Spinal cord (tissue), 10 donors: ENCODE measurements around the gene KLC3. TPM values are rescaled to one million over a fixed set of nuclear protein-coding genes. Genes with fewer than 3 reads are reported as not detected.
"Not testable (repeated sequence)": the region's sequence is repeated elsewhere in the genome, so short reads cannot be mapped to it uniquely, and the experiment has no call there.

Experiments
- DNase-seq, 6 donors: peaks; one replicate each; pipeline versions ENCODE4 v3.0.0 to v3.0.0-alpha.2; 2013 to 2015; ENCODE audit warnings: low spot score in 6 of 6, low read depth in 4 of 6
- H3K27ac ChIP-seq: one replicate; pipeline ENCODE4 v1.5.1; 2013; ENCODE audit warnings: low read depth, low read length, control low read depth
- H3K27me3 ChIP-seq: one replicate; pipeline ENCODE4 v1.6.1; 2013; ENCODE audit warnings: low read length; ENCODE audit not compliant: control insufficient read depth, insufficient read depth
- H3K36me3 ChIP-seq: one replicate; pipeline ENCODE4 v1.6.1; 2013; ENCODE audit warnings: low read length; ENCODE audit not compliant: control insufficient read depth, insufficient read depth
- H3K4me1 ChIP-seq: one replicate; pipeline ENCODE4 v1.6.1; 2013; ENCODE audit warnings: low read length; ENCODE audit not compliant: control insufficient read depth, insufficient read depth
- H3K4me3 ChIP-seq: one replicate; pipeline ENCODE4 v1.5.1; 2013; ENCODE audit warnings: low read depth, low read length, control low read depth
- H3K9me3 ChIP-seq: one replicate; pipeline ENCODE4 v1.6.1; 2013; ENCODE audit warnings: low read length; ENCODE audit not compliant: control insufficient read depth, insufficient read depth
- WGBS: methylation state at CpG from one replicate; pipeline ENCODE4 v1.1.5; 2013; ENCODE audit warnings: missing lambda C conversion rate; ENCODE audit not compliant: insufficient coverage; 5-methylcytosine and 5-hydroxymethylcytosine counted together
- polyA plus RNA-seq, 2 donors: library from polyadenylated mRNA; unstranded; fragments of 120-200 nt; gene quantifications; one replicate each; pipeline ENCODE4 v1.2.1, GENCODE V29; 2013; ENCODE audit not compliant: insufficient read length in 2 of 2
- total RNA-seq, 2 donors: library from RNA; depleted of rRNA in 1 of 2; stranded (reverse); fragments of 120-200 nt in 1 of 2; fragments of >200 nt in 1 of 2; gene quantifications; one replicate each; pipeline versions ENCODE4 v1.2.3 to v1.2.4, GENCODE V29; 2013 to 2014
- donor health status: healthy.

Gene KLC3
- total and polyA plus RNA-seq, 4 donors: 0.17 to 1.4 (median 0.77) TPM

DNA sequence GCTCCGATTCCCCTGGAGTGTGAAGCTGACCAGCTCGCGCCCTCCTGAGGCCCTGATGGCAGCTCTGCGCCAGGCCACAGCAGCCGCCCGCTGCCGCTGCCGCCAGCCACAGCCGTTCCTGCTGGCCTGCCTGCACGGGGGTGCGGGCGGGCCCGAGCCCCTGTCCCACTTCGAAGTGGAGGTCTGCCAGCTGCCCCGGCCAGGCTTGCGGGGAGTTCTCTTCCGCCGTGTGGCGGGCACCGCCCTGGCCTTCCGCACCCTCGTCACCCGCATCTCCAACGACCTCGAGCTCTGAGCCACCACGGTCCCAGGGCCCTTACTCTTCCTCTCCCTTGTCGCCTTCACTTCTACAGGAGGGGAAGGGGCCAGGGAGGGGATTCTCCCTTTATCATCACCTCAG, 38.1 kb upstream of the KLC3 start:
- Histone ChIP-seq H3K36me3 (peaks cover 54% of the 10 kb centered on the region), H3K27me3 (no peaks in the 10 kb centered on the region), H3K9me3 (no peaks in the 10 kb centered on the region), H3K4me3 (no peak overlapping the region), H3K27ac (no peak overlapping the region), H3K4me1 (no peaks in the 10 kb centered on the region)
- 95% methylated on average over 8 of the region's 27 CpGs for whole genome bisulfite sequencing
- DNase-seq: no peak

DNA sequence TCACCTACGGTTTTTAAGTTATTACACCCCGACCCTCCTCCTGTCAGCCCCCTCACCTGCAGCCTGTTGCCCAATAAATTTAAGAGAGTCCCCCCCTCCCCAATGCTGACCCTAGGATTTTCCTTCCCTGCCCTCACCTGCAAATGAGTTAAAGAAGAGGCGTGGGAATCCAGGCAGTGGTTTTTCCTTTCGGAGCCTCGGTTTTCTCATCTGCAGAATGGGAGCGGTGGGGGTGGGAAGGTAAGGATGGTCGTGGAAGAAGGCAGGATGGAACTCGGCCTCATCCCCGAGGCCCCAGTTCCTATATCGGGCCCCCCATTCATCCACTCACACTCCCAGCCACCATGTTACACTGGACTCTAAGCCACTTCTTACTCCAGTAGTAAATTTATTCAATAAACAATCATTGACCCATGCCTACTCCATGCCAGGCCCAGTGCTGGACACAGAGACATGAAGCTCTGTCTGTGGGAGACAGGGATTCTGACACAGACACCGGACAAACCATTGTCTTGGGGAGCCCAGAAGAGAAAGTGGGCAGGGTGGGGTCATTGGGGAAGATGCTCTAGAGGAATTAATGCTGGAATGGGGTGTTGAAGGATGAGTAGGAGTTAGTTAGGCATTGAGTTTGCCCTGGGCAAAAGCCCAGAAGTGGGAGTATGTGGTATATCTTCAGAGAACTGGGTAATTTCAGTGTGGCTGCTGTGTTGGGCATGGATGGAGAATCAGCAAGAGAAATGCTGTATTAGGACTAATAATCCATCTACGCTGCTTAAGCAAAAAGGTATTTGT, 37.1 kb upstream of the KLC3 start:
- Histone ChIP-seq H3K27me3 (no peaks in the 10 kb centered on the region), H3K9me3 (no peaks in the 10 kb centered on the region), H3K4me3 (no peak overlapping the region), H3K36me3 (peaks cover 45% of the 10 kb centered on the region), H3K27ac (no peak overlapping the region), H3K4me1 (no peaks in the 10 kb centered on the region)
- WGBS: 97% methylated on average over 4 of the region's 12 CpGs
- no peak for DNase-seq

DNA sequence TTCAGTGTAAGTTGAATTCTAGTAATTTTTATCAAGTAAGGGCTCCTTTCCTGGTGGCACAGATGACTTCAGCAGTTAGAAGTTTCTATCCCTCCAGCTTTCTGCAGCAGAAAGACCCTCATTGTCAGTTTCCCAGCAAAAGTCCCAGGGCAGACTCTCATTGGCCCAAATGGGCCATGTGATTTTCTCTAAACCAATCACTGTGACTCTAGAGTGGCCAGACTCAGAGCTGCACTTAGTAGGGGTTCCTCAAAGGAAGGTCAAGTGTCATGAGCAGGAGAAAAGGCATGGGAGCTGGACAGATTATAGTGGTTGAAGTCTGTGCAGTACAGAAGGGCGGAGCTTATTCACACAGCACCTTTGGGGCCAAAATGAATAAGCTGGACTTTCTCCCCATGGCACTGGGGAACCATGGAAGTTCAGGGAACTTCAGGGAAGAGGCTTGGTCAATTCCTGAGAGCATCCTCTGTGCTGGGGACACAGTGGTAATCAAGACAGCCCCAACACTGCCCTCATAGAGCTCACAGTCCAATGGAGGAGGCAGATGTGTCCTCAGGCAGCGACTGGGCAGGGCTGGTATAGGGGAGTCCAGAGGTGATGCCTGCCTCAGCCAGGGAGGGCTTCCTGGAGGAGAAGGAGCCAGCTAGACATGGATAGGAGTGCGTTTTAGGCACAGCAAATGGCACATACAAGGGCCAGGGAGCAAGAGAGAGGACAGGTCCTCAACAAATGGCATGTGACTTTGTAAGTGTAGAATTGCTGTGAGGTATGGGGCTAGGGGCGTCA, 36.2 kb upstream of the KLC3 start:
- Histone ChIP-seq H3K27me3 (no peaks in the 10 kb centered on the region), H3K36me3 (peaks cover 37% of the 10 kb centered on the region), H3K27ac (no peak overlapping the region), H3K9me3 (no peaks in the 10 kb centered on the region), H3K4me3 (no peak overlapping the region), H3K4me1 (no peaks in the 10 kb centered on the region)
- WGBS: 79% methylated on average over 4 of the region's 4 CpGs
- no peak for DNase-seq

DNA sequence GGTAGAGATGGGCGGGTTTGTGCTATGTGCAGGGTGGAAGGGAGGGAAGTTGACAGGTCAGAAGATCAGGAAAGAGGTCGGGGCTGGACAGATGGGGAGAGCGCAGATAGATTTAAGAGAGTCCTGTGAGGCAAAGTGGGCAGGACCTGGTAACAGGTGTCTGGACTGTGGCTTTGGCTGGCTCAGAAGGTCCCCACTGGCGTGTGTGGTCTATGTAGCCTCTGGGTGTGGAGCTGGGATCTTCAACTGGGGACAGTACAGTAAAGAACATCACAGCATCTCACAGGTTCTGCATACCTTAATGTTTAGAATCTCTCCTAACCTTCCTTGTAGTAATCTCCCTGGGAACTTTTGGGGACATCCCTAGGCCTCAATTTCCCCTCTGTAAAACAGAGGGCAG, 35.5 kb upstream of the KLC3 start:
- H3K36me3 ChIP-seq: peaks cover 31% of the 10 kb centered on the region
- no peak overlapping the region for H3K27ac ChIP-seq
- no peak for DNase-seq
- no peak overlapping the region for H3K4me3 ChIP-seq
- no peaks in the 10 kb centered on the region for H3K9me3 ChIP-seq
- 94% methylated on average over 3 of the region's 4 CpGs for WGBS
- H3K4me1 ChIP-seq: no peaks in the 10 kb centered on the region
- no peaks in the 10 kb centered on the region for H3K27me3 ChIP-seq

DNA sequence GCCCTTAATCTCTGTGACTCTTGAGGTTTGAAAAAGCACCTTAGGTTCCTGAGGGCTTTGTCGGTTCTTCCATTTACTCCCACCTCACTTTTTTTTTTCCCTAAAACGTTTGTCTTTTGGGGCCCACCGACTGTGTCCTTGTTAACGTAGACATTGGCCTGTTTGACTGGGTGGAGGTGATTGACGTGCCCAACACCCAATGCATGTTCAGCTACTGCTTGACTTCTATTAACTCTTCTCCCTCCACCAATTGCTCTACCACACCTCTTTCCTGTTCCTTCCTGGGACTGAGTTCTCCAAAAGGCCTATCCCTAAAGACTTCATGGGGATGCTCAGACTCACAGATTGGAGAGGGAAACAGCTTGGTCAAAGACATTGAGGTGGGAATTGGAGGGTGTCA, 35.1 kb upstream of the KLC3 start:
- Histone ChIP-seq H3K36me3 (peaks cover 28% of the 10 kb centered on the region), H3K4me3 (no peak overlapping the region), H3K27ac (no peak overlapping the region), H3K9me3 (no peaks in the 10 kb centered on the region), H3K4me1 (no peaks in the 10 kb centered on the region), H3K27me3 (no peaks in the 10 kb centered on the region)
- DNase-seq: peak in 1 of 6 donors; percentile 11
- WGBS: no CpG with 5 or more reads among the region's 5 CpGs

DNA sequence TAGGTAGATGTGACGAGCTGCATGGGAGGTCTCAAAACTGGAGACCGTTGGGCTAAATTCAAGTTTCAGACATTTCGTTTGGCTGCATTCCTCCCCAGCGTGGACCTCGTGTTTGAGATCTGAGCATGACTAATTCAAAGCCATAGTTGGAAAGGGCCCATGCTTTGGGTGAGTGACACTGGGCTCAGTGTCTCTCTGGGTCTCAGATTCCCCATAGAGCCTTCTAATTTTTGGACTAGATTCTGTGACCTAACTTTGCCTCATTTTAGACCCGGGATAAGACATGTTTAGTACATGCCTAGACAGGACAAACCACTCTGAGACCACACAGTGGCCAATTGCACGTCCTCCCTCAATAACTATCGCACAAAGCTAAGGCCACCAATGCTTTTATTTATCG, 34.5 kb upstream of the KLC3 start:
- 65% methylated on average over 7 of the region's 9 CpGs for WGBS
- no peaks in the 10 kb centered on the region for H3K27me3 ChIP-seq
- no peaks in the 10 kb centered on the region for H3K9me3 ChIP-seq
- DNase-seq: no peak
- H3K4me3 ChIP-seq: no peak overlapping the region
- peaks cover 28% of the 10 kb centered on the region for H3K36me3 ChIP-seq
- H3K4me1 ChIP-seq: no peaks in the 10 kb centered on the region
- no peak overlapping the region for H3K27ac ChIP-seq

DNA sequence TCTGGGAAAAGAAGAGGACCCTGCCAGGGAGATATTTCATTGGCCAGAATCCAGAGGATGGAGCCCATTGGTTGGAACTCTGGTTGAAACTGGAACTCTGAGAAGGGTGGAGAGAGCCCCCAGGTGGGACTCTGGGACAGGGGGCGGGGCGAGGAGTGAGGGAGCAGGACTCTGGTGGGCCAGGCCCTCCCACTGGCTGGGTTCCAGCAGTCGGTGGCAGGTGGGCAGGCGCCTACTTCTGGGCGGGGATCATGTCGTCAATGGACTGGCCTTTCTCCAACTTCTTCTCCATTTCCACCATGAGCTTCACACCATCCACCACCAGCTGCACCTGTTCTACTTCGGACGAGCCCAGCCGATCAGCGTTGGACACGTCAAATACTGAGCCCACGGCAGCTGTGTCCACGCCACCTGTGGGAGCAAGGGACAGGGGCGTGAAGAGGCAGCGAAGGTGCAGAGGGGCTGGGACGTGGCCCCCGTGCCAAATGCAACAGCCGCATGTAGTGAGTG, 34.0 kb upstream of the KLC3 start:
- Histone ChIP-seq H3K9me3 (no peaks in the 10 kb centered on the region), H3K36me3 (peaks cover 24% of the 10 kb centered on the region), H3K27ac (no peak overlapping the region), H3K4me1 (no peaks in the 10 kb centered on the region), H3K4me3 (no peak overlapping the region), H3K27me3 (no peaks in the 10 kb centered on the region)
- 77% methylated on average over 18 of the region's 18 CpGs for WGBS
- DNase-seq: no peak

DNA sequence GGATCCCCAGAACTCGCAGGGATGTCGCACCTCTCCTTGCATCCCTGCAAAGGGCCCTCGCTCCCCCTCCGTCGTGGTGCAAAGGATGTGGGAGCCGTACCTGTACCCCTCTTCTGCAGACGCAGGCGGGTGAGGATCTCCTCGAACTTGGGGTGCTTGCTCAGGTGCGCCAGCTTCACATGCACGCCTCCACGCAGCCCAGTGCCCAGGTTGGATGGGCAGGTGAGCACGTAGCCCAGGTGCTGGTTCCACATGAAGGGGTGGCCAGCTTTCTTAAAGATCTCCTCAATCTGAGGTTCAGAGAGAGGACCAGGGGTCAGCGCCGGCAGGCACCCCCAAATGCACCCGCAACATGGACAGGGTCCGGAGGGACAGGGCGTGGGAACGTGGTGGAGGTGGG, 33.2 kb upstream of the KLC3 start:
- Histone ChIP-seq H3K4me1 (no peaks in the 10 kb centered on the region), H3K9me3 (no peaks in the 10 kb centered on the region), H3K27me3 (no peaks in the 10 kb centered on the region), H3K4me3 (no peak overlapping the region), H3K27ac (no peak overlapping the region), H3K36me3 (peaks cover 16% of the 10 kb centered on the region)
- no peak for DNase-seq
- WGBS: 89% methylated on average over 18 of the region's 19 CpGs

DNA sequence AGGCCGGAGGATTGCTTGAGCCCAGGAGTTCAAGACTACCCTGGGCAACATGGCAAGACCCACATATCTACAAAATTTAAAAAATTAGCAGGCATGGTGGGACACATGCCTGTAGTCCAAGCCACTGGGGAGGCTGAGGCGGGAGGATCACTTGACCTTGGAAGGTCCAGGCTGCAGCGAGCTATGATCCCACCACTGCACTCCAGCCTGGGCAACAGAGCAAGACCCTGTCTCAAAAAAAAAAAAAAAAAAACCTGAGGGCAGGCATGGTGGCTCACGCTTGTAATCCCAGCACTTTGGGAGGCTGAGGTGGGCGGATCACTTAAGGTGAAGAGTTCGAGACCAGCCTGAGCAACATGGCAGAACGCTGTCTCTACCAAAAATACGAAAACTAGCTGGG, 31.2 kb upstream of the KLC3 start:
- 87% methylated on average over 8 of the region's 8 CpGs for WGBS
- not testable (repeated sequence) for H3K27me3 ChIP-seq, H3K27ac ChIP-seq, DNase-seq, H3K9me3 ChIP-seq, H3K4me1 ChIP-seq, H3K36me3 ChIP-seq, H3K4me3 ChIP-seq
